A549 (cell line): ENCODE measurements around the gene UBE2H. TPM values are rescaled to one million over a fixed set of nuclear protein-coding genes. Genes with fewer than 3 reads are reported as not detected.

ENCODE experiments used
- ATAC-seq, 2 experiments: fragments of 200-7000 bp in 1 of 2; fragments of >200 bp in 1 of 2; cut with Nextera tagmentation in 1 of 2; cut with Tn5 transposase in 1 of 2; 3 replicates each; pipeline versions ENCODE4 v1.8.0 to v1.9.1; 2018 to 2020; ENCODE audit warnings: mild to moderate bottlenecking in 1 of 2, moderate library complexity in 1 of 2
- CTCF ChIA-PET: fragments of 300-600 bp; sonication (Branson Sonifier 250); formaldehyde crosslinking; extraction: SDS; loops from one replicate; lab custom pipeline; 2021; ENCODE audit warnings: antibody characterized with exemption, inconsistent platforms; lab: Yijun Ruan, JAX
- POLR2A ChIA-PET: fragments of 350-600 bp; formaldehyde crosslinking; extraction: SDS; loops from one replicate; lab custom pipeline; 2021; ENCODE audit warnings: antibody characterized with exemption, inconsistent platforms; lab: Yijun Ruan, JAX
- DNase-seq, 2 experiments: peaks; one replicate each; pipeline versions ENCODE4 v3.0.0 to v3.0.0-alpha.2; 2011 to 2016; ENCODE audit warnings: low read depth in 1 of 2, low spot score in 1 of 2
- FAIRE-seq: peaks from 2 replicates; lab custom pipeline; 2011; peaks lifted over from hg19 to GRCh38; lab: Jason Lieb, UNC
- H3K27ac ChIP-seq, 2 experiments: fragments of >200 bp; sonication (Bioruptor Twin); formaldehyde crosslinking; 3 replicates each; pipeline ENCODE4 v1.5.1; 2016 to 2017
- H3K4me1 ChIP-seq: fragments of >200 bp; sonication (Bioruptor Twin); formaldehyde crosslinking; 3 replicates; pipeline ENCODE4 v1.6.1; 2016
- H3K4me2 ChIP-seq: fragments of >200 bp; sonication (Bioruptor Twin); formaldehyde crosslinking; 3 replicates; pipeline ENCODE4 v1.6.1; 2016
- H3K4me3 ChIP-seq: fragments of >200 bp; sonication (Bioruptor Twin); formaldehyde crosslinking; 3 replicates; pipeline ENCODE4 v1.5.1; 2016
- H3K9me3 ChIP-seq: fragments of >200 bp; sonication (Bioruptor Twin); formaldehyde crosslinking; 3 replicates; pipeline ENCODE4 v1.6.1; 2016
- BHLHE40 ChIP-seq: IDR thresholded peaks from 2 replicates; pipeline ENCODE4 v1.6.1; 2012; ENCODE audit warnings: low read depth, low read length, inconsistent platforms
- CBX2 ChIP-seq: fragments of 200-600 bp; sonication (generic); IDR thresholded peaks from 2 replicates; pipeline ENCODE4 v1.6.1; 2016; ENCODE audit warnings: low read depth, mild to moderate bottlenecking, borderline replicate concordance
- FOSB ChIP-seq: fragments of 250-450 bp; sonication (Bioruptor Pico); IDR thresholded peaks from 2 replicates; pipeline ENCODE4 v1.5.0; 2020; ENCODE audit warnings: mild to moderate bottlenecking, moderate library complexity
- HDAC2 ChIP-seq: fragments of 200-600 bp; sonication (generic); IDR thresholded peaks from 2 replicates; pipeline ENCODE4 v1.6.1; 2016
- HOXB13 ChIP-seq: fragments of 250-450 bp; sonication (Bioruptor Pico); IDR thresholded peaks from 2 replicates; pipeline ENCODE4 v1.5.0; 2020; ENCODE audit warnings: low read depth, mild to moderate bottlenecking, moderate library complexity
- HOXB5 ChIP-seq: fragments of 250-450 bp; sonication (Bioruptor Pico); IDR thresholded peaks from 2 replicates; pipeline ENCODE4 v1.5.0; 2020; ENCODE audit warnings: mild to moderate bottlenecking, moderate library complexity
- KDM1A ChIP-seq: fragments of 200-600 bp; sonication (generic); IDR thresholded peaks from 2 replicates; pipeline ENCODE4 v1.6.1; 2016; ENCODE audit warnings: low read depth, mild to moderate bottlenecking
- KDM5A ChIP-seq: fragments of 200-600 bp; sonication (generic); IDR thresholded peaks from 2 replicates; pipeline ENCODE4 v1.6.1; 2016; ENCODE audit warnings: antibody characterized with exemption, mild to moderate bottlenecking
- MAZ ChIP-seq: fragments of 150-350 bp; IDR thresholded peaks from 2 replicates; pipeline ENCODE4 v1.6.1; 2014; ENCODE audit warnings: antibody characterized with exemption, low read depth, low read length, borderline replicate concordance
- MYC ChIP-seq: IDR thresholded peaks from 2 replicates; pipeline ENCODE4 v1.6.1; 2012; ENCODE audit warnings: mild to moderate bottlenecking, inconsistent platforms, low read length, improper control_type of control experiment, borderline replicate concordance
- POLR2A ChIP-seq: IDR thresholded peaks from 2 replicates; pipeline ENCODE4 v1.6.1; 2012; ENCODE audit warnings: mild to moderate bottlenecking, low read length
- RARB ChIP-seq: fragments of 250-450 bp; sonication (Bioruptor Pico); IDR thresholded peaks from 2 replicates; pipeline ENCODE4 v1.8.0; 2021; ENCODE audit warnings: mild to moderate bottlenecking, moderate library complexity
- RFX5 ChIP-seq: fragments of 450-650 bp; IDR thresholded peaks from 2 replicates; pipeline ENCODE4 v1.7.1; 2014; ENCODE audit warnings: antibody characterized with exemption, mild to moderate bottlenecking, moderate library complexity
- RNF2 ChIP-seq: fragments of 200-600 bp; sonication (generic); IDR thresholded peaks from 2 replicates; pipeline ENCODE4 v1.6.1; 2016; ENCODE audit warnings: low read depth, mild to moderate bottlenecking, antibody characterized with exemption, moderate library complexity, borderline replicate concordance
- SREBF2 ChIP-seq: fragments of 450-650 bp; IDR thresholded peaks from 2 replicates; pipeline ENCODE4 v1.6.1; 2014; ENCODE audit warnings: mild to moderate bottlenecking, moderate library complexity
- ZFP36 ChIP-seq: fragments of 450-650 bp; IDR thresholded peaks from 2 replicates; pipeline ENCODE4 v1.6.1; 2014; ENCODE audit warnings: borderline replicate concordance; ENCODE audit not compliant: partially characterized antibody
- ZSCAN20 ChIP-seq: fragments of 250-450 bp; sonication (Bioruptor Pico); IDR thresholded peaks from 2 replicates; pipeline ENCODE4 v1.8.0; 2022; ENCODE audit warnings: mild to moderate bottlenecking, moderate library complexity
- WGBS: methylation state at CpG from one replicate; pipeline ENCODE4 v1.1.6; 2017; ENCODE audit errors: missing lambda C conversion rate; 5-methylcytosine and 5-hydroxymethylcytosine counted together
- polyA plus RNA-seq, 4 experiments: library from polyadenylated mRNA; depleted of rRNA in 3 of 4; stranded (reverse); fragments of >200 nt; fragmentation: RNase III in 1 of 4; extraction: RNeasy Plus Mini Kit Qiagen cat#74134 plus additional on column Dnase treatment in 1 of 4; gene quantifications; 2 replicates in 3 of 4; 3 replicates in 1 of 4; pipeline ENCODE4 v1.2.3, GENCODE V29; 2011 to 2017
- TF ChIP-seq, protein P1 (sequence below): IDR thresholded peaks from 2 replicates; pipeline ENCODE4 v1.6.1; 2012; ENCODE audit warnings: low read depth, borderline replicate concordance
- TF ChIP-seq, protein P2 (sequence below): fragments of 250-450 bp; sonication (Bioruptor Pico); IDR thresholded peaks from 2 replicates; pipeline ENCODE4 v1.5.0; 2020; ENCODE audit warnings: low read depth, mild to moderate bottlenecking, moderate library complexity
- TF ChIP-seq, protein P3 (sequence below): fragments of >200 bp; sonication (Bioruptor Twin); formaldehyde crosslinking; IDR thresholded peaks from 2 replicates; pipeline ENCODE4 v1.6.1; 2016
- TF ChIP-seq, protein P4 (sequence below): fragments of >200 bp; sonication (Bioruptor Twin); formaldehyde crosslinking; IDR thresholded peaks from 3 replicates; pipeline ENCODE4 v1.6.1; 2016

The UBE2H gene
- polyA plus RNA-seq, 2 of the 4 experiments (the other 2 are of a cell fraction): 73.5 to 99.2 TPM

DNA sequence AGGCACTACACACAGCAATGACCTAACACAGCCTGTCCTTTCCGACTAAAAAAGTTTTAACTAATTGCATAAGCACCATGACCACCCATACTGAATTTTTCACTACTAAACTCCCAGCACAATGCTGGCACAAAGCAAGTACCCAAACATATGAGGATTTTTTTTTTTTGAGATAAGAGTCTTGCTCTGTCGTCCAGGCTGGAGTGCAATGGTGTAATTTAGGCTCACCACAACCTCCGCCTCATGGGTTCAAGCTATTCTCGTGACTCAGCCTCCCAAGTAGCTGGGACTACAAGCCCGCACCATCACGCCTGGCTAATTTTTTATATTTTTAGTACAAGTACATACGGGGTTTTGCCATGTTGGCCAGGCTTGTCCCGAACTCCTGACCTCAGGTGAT is 5.1 kb downstream of the UBE2H start:
- Histone ChIP-seq H3K4me3 (no peak overlapping the region), H3K9me3 (no peaks in the 10 kb centered on the region), H3K27ac (peak overlapping the region; percentile 6 to 95; a peak in 4 of 6 replicates), H3K4me1 (peaks cover 29% of the 10 kb centered on the region)
- ATAC-seq (no peak), DNase-seq (no peak), FAIRE-seq (no peak)
- ChIA-PET CTCF (interaction anchor here (0.6 to 2.5 kb wide), 6 partner anchors 9 to 283 kb away, joined by 3 to 15 read pairs (median 4); no protein-coding TSS in a partner anchor), POLR2A (interaction anchor here (2.2 kb wide), 1 partner anchor 61 kb away, joined by 12 read pairs; no protein-coding TSS in a partner anchor)
- WGBS: 80% methylated on average over 8 of the region's 8 CpGs
- TF ChIP-seq, protein P1, sequence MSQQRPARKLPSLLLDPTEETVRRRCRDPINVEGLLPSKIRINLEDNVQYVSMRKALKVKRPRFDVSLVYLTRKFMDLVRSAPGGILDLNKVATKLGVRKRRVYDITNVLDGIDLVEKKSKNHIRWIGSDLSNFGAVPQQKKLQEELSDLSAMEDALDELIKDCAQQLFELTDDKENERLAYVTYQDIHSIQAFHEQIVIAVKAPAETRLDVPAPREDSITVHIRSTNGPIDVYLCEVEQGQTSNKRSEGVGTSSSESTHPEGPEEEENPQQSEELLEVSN: no peak
- TF ChIP-seq RARB (CRISPR knock-in tag): no peak
- TF ChIP-seq CBX2: no peak
- TF ChIP-seq, all 56 proteins: peak for 0
- peak overlapping the region; percentile 100 for H3K4me2 ChIP-seq

DNA sequence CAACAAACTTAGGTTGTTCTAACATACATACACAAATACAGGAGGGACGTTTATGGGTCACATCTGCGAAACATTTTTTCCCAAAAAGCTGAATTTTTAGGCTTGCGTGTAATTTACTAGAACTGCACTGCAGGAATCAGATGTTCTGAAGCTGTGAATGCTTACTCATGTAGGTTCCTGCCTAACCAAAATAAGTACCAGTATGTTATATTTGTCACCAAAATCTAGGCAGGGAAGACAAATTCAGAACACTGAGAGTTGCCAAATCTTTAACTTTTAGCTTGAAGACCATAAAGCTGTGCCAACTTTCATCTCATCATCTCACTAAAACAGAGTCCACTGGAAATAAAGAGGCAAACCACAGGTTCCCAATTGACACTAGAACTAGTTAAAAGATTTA is 5.7 kb downstream of the UBE2H start:
- TF ChIP-seq RNF2 (no peak), KDM5A (no peak), CBX2 (no peak), KDM1A (no peak), POLR2A (no peak), MAZ (no peak), ZFP36 (no peak), HOXB5 (CRISPR knock-in tag) (no peak), BHLHE40 (no peak), MYC (no peak), FOSB (CRISPR knock-in tag) (no peak)
- TF ChIP-seq, protein P2, sequence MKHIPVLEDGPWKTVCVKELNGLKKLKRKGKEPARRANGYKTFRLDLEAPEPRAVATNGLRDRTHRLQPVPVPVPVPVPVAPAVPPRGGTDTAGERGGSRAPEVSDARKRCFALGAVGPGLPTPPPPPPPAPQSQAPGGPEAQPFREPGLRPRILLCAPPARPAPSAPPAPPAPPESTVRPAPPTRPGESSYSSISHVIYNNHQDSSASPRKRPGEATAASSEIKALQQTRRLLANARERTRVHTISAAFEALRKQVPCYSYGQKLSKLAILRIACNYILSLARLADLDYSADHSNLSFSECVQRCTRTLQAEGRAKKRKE (CRISPR knock-in tag): no peak
- 80% methylated on average over 3 of the region's 3 CpGs for WGBS
- H3K27ac ChIP-seq: peak overlapping the region in 1 of 2 experiments; percentile 14; a peak in 2 of 6 replicates
- H3K4me3 ChIP-seq: no peak overlapping the region
- H3K9me3 ChIP-seq: no peaks in the 10 kb centered on the region
- ChIA-PET POLR2A (no interaction called here), CTCF (interaction anchor here (0.6 to 2.5 kb wide), 2 partner anchors 8 to 117 kb away, joined by 3 to 15 read pairs; no protein-coding TSS in a partner anchor)
- peak overlapping the region; percentile 100 for H3K4me2 ChIP-seq
- DNase-seq (no peak), FAIRE-seq (no peak), ATAC-seq (no peak)
- H3K4me1 ChIP-seq: peaks cover 29% of the 10 kb centered on the region

DNA sequence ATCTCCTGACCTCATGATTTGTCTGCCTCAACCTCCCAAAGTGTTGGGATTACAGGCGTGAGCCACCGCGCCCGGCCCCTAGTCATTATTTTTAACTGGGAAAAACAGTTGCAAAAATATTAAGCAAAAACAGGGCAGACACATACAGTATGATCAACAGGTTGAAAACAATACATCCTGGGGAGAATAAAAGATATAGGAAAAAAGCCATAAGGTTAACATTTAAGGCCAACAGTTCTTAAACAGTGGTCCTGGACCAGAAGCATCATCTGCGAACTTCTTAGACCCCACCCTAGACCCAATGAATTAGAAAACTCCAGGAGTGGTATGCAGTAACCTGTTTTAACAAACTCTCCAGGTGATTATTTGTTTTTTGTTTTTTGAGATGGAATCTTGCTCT is 6.5 kb downstream of the UBE2H start:
- ATAC-seq (no peak), DNase-seq (no peak), FAIRE-seq (no peak)
- Histone ChIP-seq H3K4me1 (peaks cover 29% of the 10 kb centered on the region), H3K27ac (no peak overlapping the region), H3K9me3 (no peaks in the 10 kb centered on the region), H3K4me2 (no peak overlapping the region; the same call in 2 of the 3 replicates), H3K4me3 (no peak overlapping the region)
- TF ChIP-seq FOSB (CRISPR knock-in tag) (no peak), HDAC2 (no peak), ZSCAN20 (CRISPR knock-in tag) (no peak), CBX2 (no peak), RFX5 (no peak)
- ChIA-PET CTCF (no interaction called here), POLR2A (no interaction called here)
- 74% methylated on average over 5 of the region's 5 CpGs for WGBS

DNA sequence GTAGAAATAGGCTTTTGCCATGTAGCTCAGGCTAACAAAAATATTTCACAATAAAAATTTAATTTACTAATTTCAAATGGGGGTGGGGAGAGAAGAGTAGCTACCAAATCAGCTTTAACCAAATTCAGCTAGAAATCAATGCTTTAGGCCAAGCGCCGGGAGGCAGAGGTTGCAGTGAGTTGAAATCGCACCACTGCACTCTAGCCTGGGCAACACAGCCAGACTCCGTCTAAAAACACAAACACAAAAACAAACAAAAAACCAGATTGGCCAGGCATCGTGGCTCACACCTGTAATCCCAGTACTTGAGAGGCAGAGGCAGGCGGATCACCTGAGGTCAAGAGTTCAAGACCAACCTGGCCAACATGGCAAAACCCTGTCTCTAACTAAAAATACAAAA is 9.4 kb downstream of the UBE2H start:
- no peak overlapping the region for H3K4me3 ChIP-seq
- CTCF ChIA-PET: interaction anchor here (1.3 to 2.1 kb wide), 2 partner anchors 68 to 112 kb away, joined by 4 to 6 read pairs; no protein-coding TSS in a partner anchor
- H3K9me3 ChIP-seq: no peaks in the 10 kb centered on the region
- POLR2A ChIA-PET: no interaction called here
- H3K27ac ChIP-seq: no peak overlapping the region
- no peak for TF ChIP-seq SREBF2
- TF ChIP-seq HOXB5 (CRISPR knock-in tag): no peak
- no peak for TF ChIP-seq HOXB13 (CRISPR knock-in tag)
- TF ChIP-seq, protein P3, sequence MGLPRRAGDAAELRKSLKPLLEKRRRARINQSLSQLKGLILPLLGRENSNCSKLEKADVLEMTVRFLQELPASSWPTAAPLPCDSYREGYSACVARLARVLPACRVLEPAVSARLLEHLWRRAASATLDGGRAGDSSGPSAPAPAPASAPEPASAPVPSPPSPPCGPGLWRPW: no peak
- TF ChIP-seq, protein P4, sequence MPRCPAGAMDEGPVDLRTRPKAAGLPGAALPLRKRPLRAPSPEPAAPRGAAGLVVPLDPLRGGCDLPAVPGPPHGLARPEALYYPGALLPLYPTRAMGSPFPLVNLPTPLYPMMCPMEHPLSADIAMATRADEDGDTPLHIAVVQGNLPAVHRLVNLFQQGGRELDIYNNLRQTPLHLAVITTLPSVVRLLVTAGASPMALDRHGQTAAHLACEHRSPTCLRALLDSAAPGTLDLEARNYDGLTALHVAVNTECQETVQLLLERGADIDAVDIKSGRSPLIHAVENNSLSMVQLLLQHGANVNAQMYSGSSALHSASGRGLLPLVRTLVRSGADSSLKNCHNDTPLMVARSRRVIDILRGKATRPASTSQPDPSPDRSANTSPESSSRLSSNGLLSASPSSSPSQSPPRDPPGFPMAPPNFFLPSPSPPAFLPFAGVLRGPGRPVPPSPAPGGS: no peak
- TF ChIP-seq, all 56 proteins: peak for 0
- no peak for FAIRE-seq
- DNase-seq: no peak
- ATAC-seq: no peak
- 96% methylated on average over 6 of the region's 6 CpGs for WGBS
- peaks cover 22% of the 10 kb centered on the region for H3K4me1 ChIP-seq
- no peak overlapping the region for H3K4me2 ChIP-seq
